ENCODE data around the gene HERPUD1.
A peak's percentile ranks its signal among the peaks of the same experiment; 100 is the strongest.

Gene HERPUD1

GRCh38 chr16:56936491-56936890 is 4.5 kb downstream of the HERPUD1 start:
- DNase-seq, result no peak

- DNase-seq, result no peak
Observed at GRCh38 chr16:56936950-56937349, 5.0 kb downstream of the HERPUD1 start.

GRCh38 chr16:56938664-56939513 is 6.9 kb downstream of the HERPUD1 start:
- DNase-seq, result no peak

GRCh38 chr16:56939801-56940200 is 7.9 kb downstream of the HERPUD1 start:
- DNase-seq, result no peak

GRCh38 chr16:56941092-56941491 is 9.2 kb downstream of the HERPUD1 start:
- DNase-seq, result no peak

GRCh38 chr16:56941856-56942331 is 10.0 kb downstream of the HERPUD1 start:
- DNase-seq, result no peak

- no peak for DNase-seq
Observed at GRCh38 chr16:56943761-56944375, 11.9 kb downstream of the HERPUD1 start.

- DNase-seq, result no peak
Observed at GRCh38 chr16:56944954-56945839, 13.3 kb downstream of the HERPUD1 start.

GRCh38 chr16:56945847-56946527 is 14.0 kb downstream of the HERPUD1 start:
- no peak for DNase-seq

- DNase-seq, result no peak
Observed at GRCh38 chr16:56946767-56947603, 15.0 kb downstream of the HERPUD1 start.

GRCh38 chr16:56947604-56947995 is 15.7 kb downstream of the HERPUD1 start:
- DNase-seq, result no peak

- no peak for DNase-seq
Observed at GRCh38 chr16:56948234-56948633, 16.3 kb downstream of the HERPUD1 start.

GRCh38 chr16:56950051-56950450 is 18.1 kb downstream of the HERPUD1 start:
- no peak for DNase-seq

GRCh38 chr16:56950455-56950854 is 18.5 kb downstream of the HERPUD1 start:
- DNase-seq, result no peak

GRCh38 chr16:56950881-56951771 is 19.2 kb downstream of the HERPUD1 start:
- peak; percentile 70 for DNase-seq

GRCh38 chr16:56953006-56953405 is 21.1 kb downstream of the HERPUD1 start:
- DNase-seq, result no peak

- no peak for DNase-seq
Observed at GRCh38 chr16:56956076-56956475, 24.1 kb downstream of the HERPUD1 start.

GRCh38 chr16:56956756-56957155 is 24.8 kb downstream of the HERPUD1 start:
- DNase-seq, result no peak

- no peak for DNase-seq
Observed at GRCh38 chr16:56960681-56961281, 28.8 kb downstream of the HERPUD1 start.

GRCh38 chr16:56961386-56961785 is 29.4 kb downstream of the HERPUD1 start:
- DNase-seq, result no peak

Measured in CD4-positive, alpha-beta T cell treated with Interleukin-15 for 1 hour (primary cell).